NB4 (cell line): ENCODE data around the gene CHRM4.

Experiments used
- POLR2A ChIP-seq: IDR thresholded peaks from 2 replicates; pipeline ENCODE4 v1.6.1; 2011; ENCODE audit warnings: mild to moderate bottlenecking; ENCODE audit not compliant: insufficient read length; ENCODE audit errors: extremely low read depth
- TF ChIP-seq, protein P1 (sequence below): IDR thresholded peaks from one replicate; pipeline ENCODE4 v1.5.1; 2012; ENCODE audit warnings: low read depth, low read length

DNA sequence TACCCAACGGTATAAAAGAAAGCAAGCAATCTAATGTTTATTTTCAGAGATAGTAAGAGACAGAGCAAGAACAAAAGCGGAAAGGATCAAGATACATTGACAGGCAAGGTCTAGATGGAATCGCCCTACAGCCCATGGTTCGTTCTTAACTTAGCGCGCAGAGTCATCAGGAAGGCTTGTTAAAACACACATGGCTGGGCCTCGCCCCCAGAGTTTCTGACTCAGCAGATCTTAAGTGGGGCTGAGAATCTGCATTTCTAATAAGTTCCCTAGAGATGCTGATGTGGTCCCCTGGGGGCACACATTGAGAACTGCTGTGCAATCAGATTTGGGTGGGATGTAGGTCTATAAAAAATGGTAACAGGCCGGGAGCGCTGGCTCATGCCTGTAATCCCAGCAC lies 35.8 kb upstream of the CHRM4 start:
- TF ChIP-seq POLR2A: no peak
- TF ChIP-seq, protein P1, sequence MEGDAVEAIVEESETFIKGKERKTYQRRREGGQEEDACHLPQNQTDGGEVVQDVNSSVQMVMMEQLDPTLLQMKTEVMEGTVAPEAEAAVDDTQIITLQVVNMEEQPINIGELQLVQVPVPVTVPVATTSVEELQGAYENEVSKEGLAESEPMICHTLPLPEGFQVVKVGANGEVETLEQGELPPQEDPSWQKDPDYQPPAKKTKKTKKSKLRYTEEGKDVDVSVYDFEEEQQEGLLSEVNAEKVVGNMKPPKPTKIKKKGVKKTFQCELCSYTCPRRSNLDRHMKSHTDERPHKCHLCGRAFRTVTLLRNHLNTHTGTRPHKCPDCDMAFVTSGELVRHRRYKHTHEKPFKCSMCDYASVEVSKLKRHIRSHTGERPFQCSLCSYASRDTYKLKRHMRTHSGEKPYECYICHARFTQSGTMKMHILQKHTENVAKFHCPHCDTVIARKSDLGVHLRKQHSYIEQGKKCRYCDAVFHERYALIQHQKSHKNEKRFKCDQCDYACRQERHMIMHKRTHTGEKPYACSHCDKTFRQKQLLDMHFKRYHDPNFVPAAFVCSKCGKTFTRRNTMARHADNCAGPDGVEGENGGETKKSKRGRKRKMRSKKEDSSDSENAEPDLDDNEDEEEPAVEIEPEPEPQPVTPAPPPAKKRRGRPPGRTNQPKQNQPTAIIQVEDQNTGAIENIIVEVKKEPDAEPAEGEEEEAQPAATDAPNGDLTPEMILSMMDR: no peak
